WTC11 (cell line): ENCODE measurements around the gene CDC25A. TPM values are rescaled to one million over a fixed set of nuclear protein-coding genes. Genes with fewer than 3 reads are reported as not detected.

Source experiments
- ATAC-seq: fragments of 200-7000 bp; cut with Tn5 transposase; 2 replicates; pipeline ENCODE4 v1.10.0; 2021; ENCODE audit warnings: mild to moderate bottlenecking, moderate library complexity
- CTCF ChIA-PET: fragments of 300-600 bp; sonication (Branson Sonifier 250); formaldehyde crosslinking; loops from one replicate; lab custom pipeline; 2021; ENCODE audit warnings: antibody characterized with exemption; lab: Charles Lee
- POLR2A ChIA-PET: fragments of 350-600 bp; sonication (Branson Sonifier 250); formaldehyde crosslinking; loops from one replicate; lab custom pipeline; 2021; ENCODE audit warnings: antibody characterized with exemption; lab: Charles Lee
- DNase-seq: peaks from one replicate; pipeline ENCODE4 v3.0.0; 2021; ENCODE audit warnings: low spot score
- H3K27ac Mint-ChIP-seq: 2 replicates; pipeline ENCODE4 v1.8.0; 2021; ENCODE audit warnings: mixed read lengths
- H3K27me3 Mint-ChIP-seq: 2 replicates; pipeline ENCODE4 v1.8.0; 2021; ENCODE audit warnings: low read depth, mild to moderate bottlenecking, moderate library complexity, mixed read lengths
- H3K36me3 Mint-ChIP-seq: 2 replicates; pipeline ENCODE4 v1.8.0; 2021; ENCODE audit warnings: mixed read lengths
- H3K4me1 Mint-ChIP-seq: 2 replicates; pipeline ENCODE4 v1.8.0; 2022; ENCODE audit warnings: mixed read lengths
- H3K4me3 Mint-ChIP-seq: 2 replicates; pipeline ENCODE4 v1.8.0; 2021; ENCODE audit warnings: mild to moderate bottlenecking, moderate library complexity, mixed read lengths
- H3K9me3 Mint-ChIP-seq: 2 replicates; pipeline ENCODE4 v1.8.0; 2021; ENCODE audit warnings: mixed read lengths
- CREB1 ChIP-seq: sonication (generic); formaldehyde crosslinking; IDR thresholded peaks from 2 replicates; pipeline ENCODE4 v1.8.0; 2023; ENCODE audit warnings: mild to moderate bottlenecking, missing genetic modification reagents
- CREM ChIP-seq: sonication (generic); formaldehyde crosslinking; IDR thresholded peaks from 2 replicates; pipeline ENCODE4 v1.8.1; 2022; ENCODE audit warnings: mild to moderate bottlenecking, missing genetic modification reagents, moderate library complexity
- CTCF ChIP-seq: fragments of 200-600 bp; IDR thresholded peaks from 2 replicates; pipeline ENCODE4 v1.8.0; 2022; ENCODE audit warnings: antibody characterized with exemption
- ESRRA ChIP-seq: sonication (generic); formaldehyde crosslinking; IDR thresholded peaks from 2 replicates; pipeline ENCODE4 v1.8.1; 2022; ENCODE audit warnings: mild to moderate bottlenecking, missing genetic modification reagents, borderline replicate concordance
- ETV6 ChIP-seq: sonication (generic); formaldehyde crosslinking; IDR thresholded peaks from 2 replicates; pipeline ENCODE4 v1.8.1; 2022; ENCODE audit warnings: mild to moderate bottlenecking, missing genetic modification reagents
- GABPB1 ChIP-seq: sonication (generic); formaldehyde crosslinking; IDR thresholded peaks from 2 replicates; pipeline ENCODE4 v1.8.1; 2023; ENCODE audit warnings: mild to moderate bottlenecking, missing genetic modification reagents
- GTF2I ChIP-seq: fragments of 250-450 bp; sonication (Bioruptor Pico); conservative IDR thresholded peaks from 2 replicates; pipeline ENCODE4 v1.4.0; 2021; ENCODE audit warnings: mild to moderate bottlenecking
- HMGA2 ChIP-seq: fragments of 250-450 bp; sonication (Bioruptor Pico); IDR thresholded peaks from 2 replicates; pipeline ENCODE4 v1.4.0; 2021; ENCODE audit warnings: mild to moderate bottlenecking, moderate library complexity
- HMGXB4 ChIP-seq: sonication (generic); formaldehyde crosslinking; IDR thresholded peaks from 2 replicates; pipeline ENCODE4 v1.8.1; 2023; ENCODE audit warnings: mild to moderate bottlenecking, moderate library complexity, missing genetic modification reagents
- MYBL2 ChIP-seq: sonication (generic); formaldehyde crosslinking; IDR thresholded peaks from 2 replicates; pipeline ENCODE4 v1.8.1; 2023; ENCODE audit warnings: mild to moderate bottlenecking, moderate library complexity, missing genetic modification reagents
- OVOL2 ChIP-seq: fragments of 250-450 bp; sonication (Bioruptor Pico); IDR thresholded peaks from 2 replicates; pipeline ENCODE4 v1.9.0; 2021; ENCODE audit warnings: mild to moderate bottlenecking, borderline replicate concordance
- ZNF317 ChIP-seq: sonication (generic); formaldehyde crosslinking; IDR thresholded peaks from 2 replicates; pipeline ENCODE4 v1.8.1; 2023; ENCODE audit warnings: low read depth, mild to moderate bottlenecking, moderate library complexity, missing genetic modification reagents, borderline replicate concordance
- ZNF512 ChIP-seq: sonication (generic); formaldehyde crosslinking; IDR thresholded peaks from 2 replicates; pipeline ENCODE4 v1.8.1; 2022; ENCODE audit warnings: missing genetic modification reagents, borderline replicate concordance
- ZNF532 ChIP-seq: fragments of 250-450 bp; sonication (Bioruptor Pico); IDR thresholded peaks from 2 replicates; pipeline ENCODE4 v1.9.0; 2021; ENCODE audit warnings: mild to moderate bottlenecking, borderline replicate concordance
- total RNA-seq: library from RNA; stranded (reverse); gene quantifications from 3 replicates; pipeline ENCODE4 v1.2.3, GENCODE V29; 2021
- TF ChIP-seq, protein P1 (sequence below): sonication (generic); formaldehyde crosslinking; IDR thresholded peaks from 2 replicates; pipeline ENCODE4 v1.8.1; 2022; ENCODE audit warnings: low read depth, missing genetic modification reagents, borderline replicate concordance
- TF ChIP-seq, protein P2 (sequence below): sonication (generic); formaldehyde crosslinking; IDR thresholded peaks from 2 replicates; pipeline ENCODE4 v1.8.0; 2023; ENCODE audit warnings: mild to moderate bottlenecking, missing genetic modification reagents

The CDC25A gene
- total RNA-seq, 1 experiment from 2014 or later: 57.6 TPM

DNA sequence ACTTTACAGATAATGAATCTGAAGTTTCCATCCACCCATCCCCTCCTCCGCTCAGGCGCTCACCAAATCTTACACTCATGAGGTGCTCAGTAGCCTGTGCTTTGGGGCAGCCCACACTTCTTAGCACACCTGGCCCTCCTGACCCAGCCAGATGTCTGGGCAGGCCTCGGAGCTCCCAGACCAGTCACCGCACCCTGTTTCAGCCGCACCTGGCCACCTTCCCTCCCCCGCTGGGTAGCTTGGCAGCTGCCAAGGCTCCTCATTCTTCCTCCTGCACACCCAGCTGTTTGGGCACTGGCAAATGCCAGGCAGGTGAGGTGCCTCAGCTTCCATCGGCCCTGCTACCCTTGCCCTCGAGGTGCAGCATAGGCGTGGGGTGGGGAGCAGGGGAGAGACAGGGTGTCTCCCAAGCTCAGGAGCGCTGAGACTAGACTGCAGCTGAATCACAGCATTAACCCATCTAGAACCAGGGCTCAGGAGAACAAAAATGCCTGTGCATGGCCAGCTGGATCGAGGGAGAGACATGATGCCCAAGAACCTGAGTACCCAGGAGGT lies 45.8 kb downstream of the CDC25A start (continued):
- TF ChIP-seq CTCF (no peak), MYBL2 (CRISPR knock-in tag) (no peak), HMGXB4 (CRISPR knock-in tag) (no peak), ESRRA (no peak), HMGA2 (CRISPR knock-in tag) (no peak), CREB1 (CRISPR knock-in tag) (no peak), GABPB1 (no peak)
- TF ChIP-seq, protein P1, sequence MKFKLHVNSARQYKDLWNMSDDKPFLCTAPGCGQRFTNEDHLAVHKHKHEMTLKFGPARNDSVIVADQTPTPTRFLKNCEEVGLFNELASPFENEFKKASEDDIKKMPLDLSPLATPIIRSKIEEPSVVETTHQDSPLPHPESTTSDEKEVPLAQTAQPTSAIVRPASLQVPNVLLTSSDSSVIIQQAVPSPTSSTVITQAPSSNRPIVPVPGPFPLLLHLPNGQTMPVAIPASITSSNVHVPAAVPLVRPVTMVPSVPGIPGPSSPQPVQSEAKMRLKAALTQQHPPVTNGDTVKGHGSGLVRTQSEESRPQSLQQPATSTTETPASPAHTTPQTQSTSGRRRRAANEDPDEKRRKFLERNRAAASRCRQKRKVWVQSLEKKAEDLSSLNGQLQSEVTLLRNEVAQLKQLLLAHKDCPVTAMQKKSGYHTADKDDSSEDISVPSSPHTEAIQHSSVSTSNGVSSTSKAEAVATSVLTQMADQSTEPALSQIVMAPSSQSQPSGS: no peak
- TF ChIP-seq, protein P2, sequence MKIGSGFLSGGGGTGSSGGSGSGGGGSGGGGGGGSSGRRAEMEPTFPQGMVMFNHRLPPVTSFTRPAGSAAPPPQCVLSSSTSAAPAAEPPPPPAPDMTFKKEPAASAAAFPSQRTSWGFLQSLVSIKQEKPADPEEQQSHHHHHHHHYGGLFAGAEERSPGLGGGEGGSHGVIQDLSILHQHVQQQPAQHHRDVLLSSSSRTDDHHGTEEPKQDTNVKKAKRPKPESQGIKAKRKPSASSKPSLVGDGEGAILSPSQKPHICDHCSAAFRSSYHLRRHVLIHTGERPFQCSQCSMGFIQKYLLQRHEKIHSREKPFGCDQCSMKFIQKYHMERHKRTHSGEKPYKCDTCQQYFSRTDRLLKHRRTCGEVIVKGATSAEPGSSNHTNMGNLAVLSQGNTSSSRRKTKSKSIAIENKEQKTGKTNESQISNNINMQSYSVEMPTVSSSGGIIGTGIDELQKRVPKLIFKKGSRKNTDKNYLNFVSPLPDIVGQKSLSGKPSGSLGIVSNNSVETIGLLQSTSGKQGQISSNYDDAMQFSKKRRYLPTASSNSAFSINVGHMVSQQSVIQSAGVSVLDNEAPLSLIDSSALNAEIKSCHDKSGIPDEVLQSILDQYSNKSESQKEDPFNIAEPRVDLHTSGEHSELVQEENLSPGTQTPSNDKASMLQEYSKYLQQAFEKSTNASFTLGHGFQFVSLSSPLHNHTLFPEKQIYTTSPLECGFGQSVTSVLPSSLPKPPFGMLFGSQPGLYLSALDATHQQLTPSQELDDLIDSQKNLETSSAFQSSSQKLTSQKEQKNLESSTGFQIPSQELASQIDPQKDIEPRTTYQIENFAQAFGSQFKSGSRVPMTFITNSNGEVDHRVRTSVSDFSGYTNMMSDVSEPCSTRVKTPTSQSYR (CRISPR knock-in tag): no peak

DNA sequence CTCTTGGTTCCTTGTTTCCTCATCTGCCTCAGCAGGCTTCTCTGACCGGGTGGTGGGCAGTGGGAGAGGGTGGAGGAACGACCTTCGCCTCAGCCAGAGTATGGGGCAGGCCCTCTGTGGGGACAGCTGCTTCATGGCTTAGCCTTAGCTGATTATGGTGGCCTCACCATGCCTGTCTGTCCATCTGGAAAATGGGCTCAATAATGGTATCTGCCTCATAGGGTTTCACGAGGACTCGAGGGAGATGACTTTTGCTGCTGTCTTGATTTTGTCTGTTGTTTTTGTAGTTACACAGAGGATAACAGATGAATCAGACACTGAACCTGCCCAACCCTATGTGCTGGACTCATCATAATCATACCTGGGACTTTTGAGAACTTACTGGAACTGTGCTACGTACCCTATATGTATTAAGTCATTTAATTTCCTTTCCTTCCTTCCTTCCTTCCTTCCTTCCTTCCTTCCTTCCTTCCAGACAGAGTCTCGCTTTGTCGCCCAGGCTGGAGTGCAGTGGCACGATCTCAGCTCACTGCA lies 46.5 kb downstream of the CDC25A start:
- H3K9me3 Mint-ChIP-seq: peaks cover 4% of the 10 kb centered on the region; the same call in 1 of the 2 replicates
- CTCF ChIA-PET: interaction anchor here (3.8 kb wide), 1 partner anchor 10 kb away, joined by 41 read pairs; no protein-coding TSS in a partner anchor
- H3K27ac Mint-ChIP-seq: no peak overlapping the region

GRCh38 chr3:48140936-48141603 lies 47.1 kb downstream of the CDC25A start:
- POLR2A ChIA-PET: interaction anchor here (1.4 kb wide), 1 partner anchor 10 kb away, joined by 3 read pairs; no protein-coding TSS in a partner anchor
- TF ChIP-seq GTF2I (no peak), CREM (CRISPR knock-in tag) (no peak), ETV6 (CRISPR knock-in tag) (no peak), ZNF512 (CRISPR knock-in tag) (no peak), ZNF532 (CRISPR knock-in tag) (no peak), OVOL2 (no peak)

More for the DNA sequence above, 46.5 kb downstream of the CDC25A start:
- POLR2A ChIA-PET: no interaction called here
- DNase-seq: no peak
- no peaks in the 10 kb centered on the region for H3K36me3 Mint-ChIP-seq
- H3K27me3 Mint-ChIP-seq: no peaks in the 10 kb centered on the region; the same call in 1 of the 2 replicates
- no peak for TF ChIP-seq ZNF317 (CRISPR knock-in tag)
- ATAC-seq: no peak
- H3K4me3 Mint-ChIP-seq: no peak overlapping the region
- H3K4me1 Mint-ChIP-seq: peaks cover 14% of the 10 kb centered on the region

More at GRCh38 chr3:48140936-48141603, 47.1 kb downstream of the CDC25A start:
- Mint-ChIP-seq H3K4me3 (no peak overlapping the region), H3K4me1 (peaks cover 14% of the 10 kb centered on the region), H3K9me3 (peaks cover 4% of the 10 kb centered on the region; the same call in 1 of the 2 replicates), H3K36me3 (no peaks in the 10 kb centered on the region), H3K27me3 (no peaks in the 10 kb centered on the region; the same call in 1 of the 2 replicates), H3K27ac (no peak overlapping the region)
- CTCF ChIA-PET: interaction anchor here (0.5 to 3.8 kb wide), 5 partner anchors 10 to 315 kb away, joined by 3 to 41 read pairs (median 4); no protein-coding TSS in a partner anchor
- DNase-seq (no peak), ATAC-seq (no peak)
